CD4-positive, alpha-beta memory T cell (primary cell): ENCODE measurements around the gene TPT1. TPM values are rescaled to one million over a fixed set of nuclear protein-coding genes. Genes with fewer than 3 reads are reported as not detected.
"Not testable (repeated sequence)": the region's sequence is repeated elsewhere in the genome, so short reads cannot be mapped to it uniquely, and the experiment has no call there.

Source experiments
- CTCF ChIA-PET: fragments of 350-600 bp; sonication (Branson Sonifier 250); formaldehyde crosslinking; loops from one replicate; lab custom pipeline; 2021; ENCODE audit warnings: inconsistent platforms; ENCODE audit not compliant: partially characterized antibody; lab: Charles Lee
- POLR2A ChIA-PET: fragments of 350-600 bp; sonication (Branson Sonifier 250); formaldehyde crosslinking; loops from one replicate; lab custom pipeline; 2021; ENCODE audit not compliant: partially characterized antibody; lab: Charles Lee
- DNase-seq, 5 donors: peaks; one replicate each; pipeline versions ENCODE4 v3.0.0 to v3.0.0-alpha.2; 2020 to 2022; ENCODE audit warnings: mixed read lengths in 1 of 5
- H3K27ac ChIP-seq: one replicate; pipeline ENCODE4 v1.7.0; 2013; ENCODE audit warnings: low read depth, low read length
- H3K27me3 ChIP-seq: 2 replicates; pipeline ENCODE4 v1.7.0; 2013; ENCODE audit warnings: mild to moderate bottlenecking, low read length, moderate library complexity; ENCODE audit not compliant: insufficient read depth
- H3K36me3 ChIP-seq: 2 replicates; pipeline ENCODE4 v1.7.0; 2013; ENCODE audit warnings: mild to moderate bottlenecking, low read length, moderate library complexity; ENCODE audit not compliant: insufficient read depth
- H3K4me1 ChIP-seq: 2 replicates; pipeline ENCODE4 v1.7.0; 2013; ENCODE audit warnings: mild to moderate bottlenecking, low read length, moderate library complexity; ENCODE audit not compliant: insufficient read depth
- H3K4me3 ChIP-seq, 2 donors: one replicate each; pipeline ENCODE4 v1.7.0; 2013; ENCODE audit warnings: low read length in 2 of 2, mild to moderate bottlenecking in 1 of 2
- H3K9me3 ChIP-seq, 2 donors: one replicate each; pipeline ENCODE4 v1.7.0; 2013; ENCODE audit warnings: low read length in 2 of 2, control low read depth in 1 of 2; ENCODE audit not compliant: control insufficient read depth in 1 of 2
- H3K27ac Mint-ChIP-seq, 7 donors: one replicate each; pipeline ENCODE4 v1.8.0; 2020 to 2021; ENCODE audit warnings: mixed read lengths in 7 of 7, mild to moderate bottlenecking in 6 of 7, inconsistent platforms in 3 of 7, moderate library complexity in 3 of 7
- H3K27me3 Mint-ChIP-seq, 2 donors: one replicate each; pipeline ENCODE4 v1.8.0; 2020 to 2021; ENCODE audit warnings: mixed read lengths in 2 of 2
- H3K36me3 Mint-ChIP-seq, 2 donors: one replicate each; pipeline ENCODE4 v1.8.0; 2020 to 2021; ENCODE audit warnings: mixed read lengths in 2 of 2, inconsistent platforms in 1 of 2, mild to moderate bottlenecking in 1 of 2
- H3K4me1 Mint-ChIP-seq, 4 donors: one replicate each; pipeline ENCODE4 v1.8.0; 2020 to 2021; ENCODE audit warnings: mixed read lengths in 4 of 4, mild to moderate bottlenecking in 1 of 4
- H3K4me3 Mint-ChIP-seq, 8 donors: one replicate each; pipeline ENCODE4 v1.8.0; 2020 to 2021; ENCODE audit warnings: mixed read lengths in 8 of 8, mild to moderate bottlenecking in 7 of 8, moderate library complexity in 6 of 8, inconsistent platforms in 3 of 8
- H3K9me3 Mint-ChIP-seq, 8 donors: one replicate each; pipeline ENCODE4 v1.8.0; 2020 to 2021; ENCODE audit warnings: mixed read lengths in 8 of 8, mild to moderate bottlenecking in 5 of 8, inconsistent platforms in 3 of 8, moderate library complexity in 1 of 8
- intact Hi-C: fragments of 100-400 bp; cut with micrococcal nuclease; formaldehyde crosslinking; loops from one replicate; pipeline ENCODE4 v1.15.1; 2023
- polyA plus RNA-seq, 2 donors: library from polyadenylated mRNA; unstranded; fragments of 300-500 nt; fragmentation: Illumina TruSeq; gene quantifications; one replicate each; pipeline ENCODE4 v1.2.3, GENCODE V29; 2021
- total RNA-seq, 2 experiments: library from RNA; stranded (reverse); gene quantifications; one replicate each; pipeline ENCODE4 v1.2.3, GENCODE V29; 2021

The TPT1 gene
- total and polyA plus RNA-seq, 4 experiments from 2014 or later, result 2,372 to 11,080 (median 7,185) TPM

GRCh38 chr13:45344064-45344463 is 3.1 kb upstream of the TPT1 start:
- H3K27ac ChIP-seq, H3K9me3 ChIP-seq, H3K9me3 Mint-ChIP-seq, H3K27me3 ChIP-seq, DNase-seq, H3K4me3 ChIP-seq, H3K27me3 Mint-ChIP-seq: not testable (repeated sequence)
- H3K36me3 ChIP-seq, result peaks cover 15% of the 10 kb centered on the region
- intact Hi-C loops, result loop anchor here (5.0 kb wide), 1 partner anchor 953 kb away; no protein-coding TSS in a partner anchor
- Mint-ChIP-seq H3K4me1 (peaks cover 17 to 44% (median 27%) of the 10 kb centered on the region in 4 donors), H3K36me3 (peaks cover 25 to 49% of the 10 kb centered on the region in 2 donors), H3K27ac (peak overlapping the region in 2 of 7 donors; percentile 47 to 68), H3K4me3 (peak overlapping the region in 1 of 8 donors; percentile 30)
- H3K4me1 ChIP-seq, result peaks cover 26% of the 10 kb centered on the region
- POLR2A ChIA-PET, result interaction anchor here (0.8 to 1.1 kb wide), 3 partner anchors 13 to 74 kb away, joined by 3 read pairs; partner anchors contain the start of gene SLC25A30
- CTCF ChIA-PET, result interaction anchor here (0.6 to 1.6 kb wide), 3 partner anchors 23 to 32 kb away, joined by 3 to 4 read pairs (median 3); no protein-coding TSS in a partner anchor

GRCh38 chr13:45343102-45343501 is 2.1 kb upstream of the TPT1 start:
- POLR2A ChIA-PET, result interaction anchor here (4.3 to 14.9 kb wide), 3 partner anchors 12 to 120 kb away, joined by 34 to 219 read pairs (median 45); partner anchors contain the start of gene COG3
- peaks cover 36% of the 10 kb centered on the region for H3K4me1 ChIP-seq
- intact Hi-C loops, result loop anchor here (5.0 kb wide), 1 partner anchor 954 kb away; no protein-coding TSS in a partner anchor
- not testable (repeated sequence) for H3K9me3 Mint-ChIP-seq, H3K27me3 ChIP-seq, H3K27ac ChIP-seq, H3K4me3 ChIP-seq, H3K27me3 Mint-ChIP-seq, H3K9me3 ChIP-seq, DNase-seq
- H3K36me3 Mint-ChIP-seq, result peaks cover 33 to 55% of the 10 kb centered on the region in 2 donors
- peak overlapping the region in 4 of 8 donors; percentile 41 to 65 (median 48) for H3K4me3 Mint-ChIP-seq
- H3K27ac Mint-ChIP-seq, result peak overlapping the region in 4 of 7 donors; percentile 35 to 100 (median 51)
- H3K36me3 ChIP-seq, result peaks cover 22% of the 10 kb centered on the region
- peaks cover 25 to 53% (median 36%) of the 10 kb centered on the region in 4 donors for H3K4me1 Mint-ChIP-seq
- CTCF ChIA-PET, result interaction anchor here (2.0 kb wide), 1 partner anchor 15 kb away, joined by 5 read pairs; no protein-coding TSS in a partner anchor

DNA sequence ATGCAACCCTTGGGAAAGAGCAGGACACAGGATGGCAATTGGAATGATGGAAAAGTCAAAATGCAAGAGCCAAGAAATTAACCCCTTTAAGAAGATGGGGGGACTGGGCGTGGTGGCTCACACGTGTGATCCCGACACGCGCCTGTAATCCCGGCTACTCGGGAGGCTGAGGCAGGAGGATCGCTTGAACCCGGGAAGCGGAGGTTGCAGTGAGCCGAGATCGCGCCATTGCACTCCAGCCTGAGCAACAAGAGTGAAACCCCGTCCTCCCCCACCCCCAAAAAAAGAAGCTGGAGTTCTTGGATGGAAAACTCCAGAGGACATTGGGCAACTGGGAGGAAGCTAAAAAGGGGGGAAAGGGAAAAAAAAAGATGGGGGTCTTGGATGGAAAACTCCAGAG is 1.7 kb upstream of the TPT1 start:
- not testable (repeated sequence) for H3K9me3 Mint-ChIP-seq, H3K4me3 ChIP-seq, H3K27me3 Mint-ChIP-seq, H3K27me3 ChIP-seq, DNase-seq, H3K9me3 ChIP-seq
- Histone ChIP-seq H3K36me3 (peaks cover 23% of the 10 kb centered on the region), H3K4me1 (peaks cover 40% of the 10 kb centered on the region), H3K27ac (peak overlapping the region; percentile 95)
- H3K36me3 Mint-ChIP-seq, result peaks cover 34 to 57% of the 10 kb centered on the region in 2 donors
- ChIA-PET CTCF (interaction anchor here (1.3 to 4.6 kb wide), 5 partner anchors 12 to 122 kb away, joined by 4 to 75 read pairs (median 5); partner anchors contain the start of gene COG3), POLR2A (interaction anchor here (2.3 to 14.9 kb wide), 4 partner anchors 12 to 121 kb away, joined by 16 to 219 read pairs (median 40); partner anchors contain the start of gene COG3)
- intact Hi-C loops, result loop anchor here (5.0 kb wide), 1 partner anchor 955 kb away; no protein-coding TSS in a partner anchor
- H3K27ac Mint-ChIP-seq, result peak overlapping the region in 6 of 7 donors; percentile 64 to 100 (median 100)
- peaks cover 27 to 57% (median 39%) of the 10 kb centered on the region in 4 donors for H3K4me1 Mint-ChIP-seq
- H3K4me3 Mint-ChIP-seq, result peak overlapping the region in 6 of 8 donors; percentile 41 to 100 (median 96)

GRCh38 chr13:45341799-45342500 is 967 bp upstream of the TPT1 start:
- no peaks in the 10 kb centered on the region for H3K9me3 ChIP-seq
- ChIA-PET CTCF (interaction anchor here (0.7 to 4.7 kb wide), 12 partner anchors 8 to 295 kb away, joined by 3 to 75 read pairs (median 5); partner anchors contain the start of genes COG3 and SLC25A30), POLR2A (interaction anchor here (1.0 to 14.9 kb wide), 16 partner anchors 9 to 423 kb away, joined by 3 to 219 read pairs (median 9); partner anchors contain the start of genes COG3, GTF2F2 and SLC25A30)
- Mint-ChIP-seq H3K4me3 (peak overlapping the region; percentile 92 to 100 (median 98)), H3K36me3 (peaks cover 34 to 59% of the 10 kb centered on the region in 2 donors), H3K9me3 (peaks cover 0 to 2% (median 0%) of the 10 kb centered on the region in 8 donors), H3K27me3 (peaks cover 0 to 3% of the 10 kb centered on the region in 2 donors), H3K27ac (peak overlapping the region; percentile 80 to 100 (median 100)), H3K4me1 (peaks cover 30 to 60% (median 42%) of the 10 kb centered on the region in 4 donors)
- peak overlapping the region; percentile 70 to 82 for H3K4me3 ChIP-seq
- no peak for DNase-seq
- peaks cover 28% of the 10 kb centered on the region for H3K36me3 ChIP-seq
- H3K27me3 ChIP-seq, result no peaks in the 10 kb centered on the region
- intact Hi-C loops, result loop anchor here (1.0 to 5.0 kb wide), 9 partner anchors 25 to 955 kb away; partner anchors contain the start of genes COG3, GTF2F2 and SLC25A30
- H3K4me1 ChIP-seq, result peaks cover 47% of the 10 kb centered on the region
- peak overlapping the region; percentile 95 for H3K27ac ChIP-seq

- Mint-ChIP-seq H3K4me1 (peaks cover 41 to 74% (median 55%) of the 10 kb centered on the region in 4 donors), H3K36me3 (peaks cover 45 to 70% of the 10 kb centered on the region in 2 donors), H3K27me3 (peaks cover 0 to 3% of the 10 kb centered on the region in 2 donors), H3K27ac (peak overlapping the region; percentile 80 to 100 (median 100)), H3K9me3 (peaks cover 0 to 2% (median 0%) of the 10 kb centered on the region in 8 donors), H3K4me3 (peak overlapping the region; percentile 92 to 100 (median 98))
- Histone ChIP-seq H3K4me1 (peaks cover 61% of the 10 kb centered on the region), H3K36me3 (peaks cover 40% of the 10 kb centered on the region), H3K27me3 (no peaks in the 10 kb centered on the region), H3K9me3 (no peaks in the 10 kb centered on the region), H3K27ac (peak overlapping the region; percentile 100), H3K4me3 (peak overlapping the region; percentile 90 to 94)
- DNase-seq, result peak; percentile 79 to 91 (median 82)
- ChIA-PET POLR2A (interaction anchor here (0.6 to 14.9 kb wide), 19 partner anchors 10 to 906 kb away, joined by 3 to 219 read pairs (median 7); partner anchors contain the start of genes COG3, GTF2F2 and SLC25A30), CTCF (interaction anchor here (0.9 to 4.7 kb wide), 12 partner anchors 9 to 293 kb away, joined by 3 to 75 read pairs (median 6); partner anchors contain the start of genes COG3 and SLC25A30)
- intact Hi-C loops, result loop anchor here (1.0 to 5.0 kb wide), 10 partner anchors 27 to 957 kb away; partner anchors contain the start of genes COG3, GTF2F2 and SLC25A30
These were observed 455 bp downstream of the TPT1 start for GRCh38 chr13:45340422-45341033.

DNA sequence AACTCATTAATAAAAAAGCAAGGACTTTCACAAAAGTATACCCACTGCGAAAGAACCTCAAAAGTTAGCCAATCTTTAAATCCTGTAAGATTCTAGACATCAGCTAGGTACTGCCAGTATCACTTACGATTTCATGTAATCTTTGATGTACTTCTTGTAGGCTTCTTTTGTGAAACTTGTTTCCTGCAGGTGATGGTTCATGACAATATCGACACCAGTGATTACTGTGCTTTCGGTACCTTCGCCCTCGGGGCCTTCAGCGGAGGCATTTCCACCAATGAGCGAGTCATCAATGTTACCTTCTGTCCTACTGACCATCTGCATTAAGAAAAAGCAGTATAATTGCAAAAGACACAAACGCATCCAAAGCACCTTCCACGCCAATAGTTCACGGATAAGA is 1.1 kb downstream of the TPT1 start:
- H3K27ac Mint-ChIP-seq, result peak overlapping the region; percentile 80 to 100 (median 100)
- Histone ChIP-seq H3K4me1 (peaks cover 68% of the 10 kb centered on the region), H3K27me3 (no peaks in the 10 kb centered on the region), H3K9me3 (no peaks in the 10 kb centered on the region), H3K27ac (peak overlapping the region; percentile 100), H3K36me3 (peaks cover 40% of the 10 kb centered on the region), H3K4me3 (peak overlapping the region; percentile 90 to 94)
- H3K4me3 Mint-ChIP-seq, result peak overlapping the region; percentile 92 to 100 (median 98)
- POLR2A ChIA-PET, result interaction anchor here (0.6 to 14.9 kb wide), 18 partner anchors 9 to 764 kb away, joined by 3 to 219 read pairs (median 6); partner anchors contain the start of genes COG3, GTF2F2, SLC25A30 and TSC22D1
- H3K4me1 Mint-ChIP-seq, result peaks cover 48 to 81% (median 62%) of the 10 kb centered on the region in 4 donors
- H3K9me3 Mint-ChIP-seq, result peaks cover 0 to 2% (median 0%) of the 10 kb centered on the region in 8 donors
- intact Hi-C loops, result loop anchor here (1.0 to 10.0 kb wide), 4 partner anchors 29 to 957 kb away; no protein-coding TSS in a partner anchor
- CTCF ChIA-PET, result interaction anchor here (1.0 to 4.7 kb wide), 9 partner anchors 9 to 292 kb away, joined by 3 to 75 read pairs (median 8); partner anchors contain the start of gene SLC25A30
- peaks cover 45 to 70% of the 10 kb centered on the region in 2 donors for H3K36me3 Mint-ChIP-seq
- peak; percentile 34 to 54 (median 42) for DNase-seq
- peaks cover 0 to 3% of the 10 kb centered on the region in 2 donors for H3K27me3 Mint-ChIP-seq
